ENCODE results near the gene YES1.

DNA sequence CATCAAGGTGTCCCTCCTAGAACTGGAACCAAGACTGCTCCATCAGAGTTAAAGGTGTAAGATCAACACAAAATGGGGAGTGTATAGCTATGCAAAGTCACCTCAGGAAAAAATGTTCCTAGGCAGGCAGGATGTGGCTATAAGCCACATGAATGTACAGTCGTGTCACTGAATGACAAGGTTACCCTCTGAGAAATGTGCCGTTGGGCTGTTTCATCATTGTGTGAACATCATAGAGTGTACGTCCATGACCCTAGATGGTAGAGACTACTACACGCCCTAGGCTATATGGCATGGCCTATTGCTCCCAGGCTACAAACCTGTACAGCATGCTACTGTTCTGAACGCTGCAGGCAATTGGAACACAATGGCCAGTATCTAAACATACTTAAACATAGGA is 130.1 kb downstream of the YES1 start:
- TF ChIP-seq, protein P1, sequence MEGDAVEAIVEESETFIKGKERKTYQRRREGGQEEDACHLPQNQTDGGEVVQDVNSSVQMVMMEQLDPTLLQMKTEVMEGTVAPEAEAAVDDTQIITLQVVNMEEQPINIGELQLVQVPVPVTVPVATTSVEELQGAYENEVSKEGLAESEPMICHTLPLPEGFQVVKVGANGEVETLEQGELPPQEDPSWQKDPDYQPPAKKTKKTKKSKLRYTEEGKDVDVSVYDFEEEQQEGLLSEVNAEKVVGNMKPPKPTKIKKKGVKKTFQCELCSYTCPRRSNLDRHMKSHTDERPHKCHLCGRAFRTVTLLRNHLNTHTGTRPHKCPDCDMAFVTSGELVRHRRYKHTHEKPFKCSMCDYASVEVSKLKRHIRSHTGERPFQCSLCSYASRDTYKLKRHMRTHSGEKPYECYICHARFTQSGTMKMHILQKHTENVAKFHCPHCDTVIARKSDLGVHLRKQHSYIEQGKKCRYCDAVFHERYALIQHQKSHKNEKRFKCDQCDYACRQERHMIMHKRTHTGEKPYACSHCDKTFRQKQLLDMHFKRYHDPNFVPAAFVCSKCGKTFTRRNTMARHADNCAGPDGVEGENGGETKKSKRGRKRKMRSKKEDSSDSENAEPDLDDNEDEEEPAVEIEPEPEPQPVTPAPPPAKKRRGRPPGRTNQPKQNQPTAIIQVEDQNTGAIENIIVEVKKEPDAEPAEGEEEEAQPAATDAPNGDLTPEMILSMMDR (IDR thresholded peaks at IDR 0.05; ENCODE audit: control extremely low read depth in 1 of 3, insufficient read depth in 1 of 3, low read depth in 1 of 3, low read length in 3 of 3): no peak
- TF ChIP-seq EZH2 (IDR thresholded peaks at IDR 0.05; ENCODE audit: low read depth, low read length, severe bottlenecking): no peak
- TF ChIP-seq MAFK (IDR thresholded peaks at IDR 0.05; ENCODE audit: low read depth, low read length): no peak
- TF ChIP-seq EP300 (IDR thresholded peaks at IDR 0.05; ENCODE audit: borderline replicate concordance in 1 of 2, low read depth in 2 of 2, low read length in 2 of 2): no peak
- no peak for TF ChIP-seq GTF2F1 (IDR thresholded peaks at IDR 0.05; ENCODE audit: borderline replicate concordance, low read depth, low read length)
- no peak for TF ChIP-seq TCF12 (IDR thresholded peaks at IDR 0.05; ENCODE audit: low read depth, low read length)
